HG03571 (cell line): ENCODE results near the gene MRPL53.
"Not testable (repeated sequence)": the region's sequence is repeated elsewhere in the genome, so short reads cannot be mapped to it uniquely, and the experiment has no call there.

Experiments used
- ATAC-seq: cut with Tn5 transposase; IDR thresholded peaks from one replicate; pipeline ENCODE4 v1.9.1; 2021; ENCODE audit not compliant: unreplicated experiment

The MRPL53 gene

GRCh38 chr2:74482801-74483674 is 10.6 kb upstream of the MRPL53 start, which contains the start of the genes CCDC142 and TTC31:
TSS of gene CCDC142 (minus strand) at chr2:74482998. CDS start at chr2:74482837, 161 bp downstream.
TSS of gene TTC31 (plus strand) at chr2:74483081. CDS start at chr2:74483096, 15 bp downstream.
- ATAC-seq = peak; percentile 86

GRCh38 chr2:74481961-74482800 is 9.7 kb upstream of the MRPL53 start:
- ATAC-seq = peak; percentile 44

GRCh38 chr2:74481431-74481830 is 9.0 kb upstream of the MRPL53 start:
- ATAC-seq = no peak

GRCh38 chr2:74474899-74475298 is 2.4 kb upstream of the MRPL53 start:
- ATAC-seq = no peak

- no peak for ATAC-seq
These were observed 2.0 kb upstream of the MRPL53 start for GRCh38 chr2:74474481-74474880.

- no peak for ATAC-seq
These were observed 422 bp upstream of the MRPL53 start for GRCh38 chr2:74472945-74473258.

GRCh38 chr2:74471332-74472065 is 981 bp downstream of the MRPL53 start:
- ATAC-seq = no peak

- not testable (repeated sequence) for ATAC-seq
These were observed 1.7 kb downstream of the MRPL53 start for GRCh38 chr2:74470742-74471141.

GRCh38 chr2:74464406-74464805 is 8.1 kb downstream of the MRPL53 start:
- ATAC-seq = no peak

GRCh38 chr2:74462786-74463105 is 9.7 kb downstream of the MRPL53 start:
- ATAC-seq = no peak

- no peak for ATAC-seq
These were observed 10.3 kb downstream of the MRPL53 start for GRCh38 chr2:74462054-74462785.

GRCh38 chr2:74461187-74462053 is 11.1 kb downstream of the MRPL53 start:
- no peak for ATAC-seq

GRCh38 chr2:74460187-74460586 is 12.3 kb downstream of the MRPL53 start:
- ATAC-seq = not testable (repeated sequence)

GRCh38 chr2:74459503-74460118 is 12.9 kb downstream of the MRPL53 start:
- not testable (repeated sequence) for ATAC-seq

- ATAC-seq = no peak
These were observed 13.5 kb downstream of the MRPL53 start for GRCh38 chr2:74458938-74459363.

GRCh38 chr2:74458132-74458937 is 14.1 kb downstream of the MRPL53 start, which contains the start of gene WBP1:
TSS of gene WBP1 (plus strand) at chr2:74458438. CDS start at chr2:74458603, 165 bp downstream.
- ATAC-seq = peak; percentile 77

- ATAC-seq = peak; percentile 25
These were observed 14.8 kb downstream of the MRPL53 start for GRCh38 chr2:74457549-74458131.

GRCh38 chr2:74457129-74457548 is 15.3 kb downstream of the MRPL53 start:
- no peak for ATAC-seq
